GM18517 (cell line): ENCODE measurements around the gene ADSS2.
"Not testable (repeated sequence)": the region's sequence is repeated elsewhere in the genome, so short reads cannot be mapped to it uniquely, and the experiment has no call there.

Experiments used
- ATAC-seq: cut with Tn5 transposase; IDR thresholded peaks from one replicate; pipeline ENCODE4 v1.9.1; 2021; ENCODE audit warnings: mild to moderate bottlenecking, moderate library complexity; ENCODE audit not compliant: unreplicated experiment

The ADSS2 gene

DNA sequence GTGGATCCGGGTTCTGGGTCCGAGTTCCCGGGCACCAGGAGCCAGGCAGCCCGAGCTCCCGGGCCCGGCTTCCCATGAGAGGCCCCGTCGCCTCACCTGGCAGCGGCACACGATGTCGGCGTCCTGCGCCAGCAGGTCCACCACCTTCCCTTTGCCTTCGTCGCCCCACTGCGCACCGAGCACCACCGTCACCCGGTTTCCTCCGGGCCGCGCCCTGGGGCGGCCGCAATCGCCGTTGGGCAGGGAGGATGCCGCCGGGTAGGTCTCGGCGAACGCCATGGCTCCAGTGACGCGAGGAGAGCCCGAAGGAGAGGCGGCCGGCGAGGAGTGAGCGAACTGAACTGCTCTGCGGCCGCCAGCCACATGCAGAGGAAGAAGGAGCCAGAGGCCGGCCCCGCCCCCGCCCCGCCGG, at the start of gene ADSS2:
ADSS2 (minus strand) TSS at position 371 of the 412 bp plus-strand sequence; CDS start at position 279, 92 bp downstream.
- ATAC-seq = no peak

DNA sequence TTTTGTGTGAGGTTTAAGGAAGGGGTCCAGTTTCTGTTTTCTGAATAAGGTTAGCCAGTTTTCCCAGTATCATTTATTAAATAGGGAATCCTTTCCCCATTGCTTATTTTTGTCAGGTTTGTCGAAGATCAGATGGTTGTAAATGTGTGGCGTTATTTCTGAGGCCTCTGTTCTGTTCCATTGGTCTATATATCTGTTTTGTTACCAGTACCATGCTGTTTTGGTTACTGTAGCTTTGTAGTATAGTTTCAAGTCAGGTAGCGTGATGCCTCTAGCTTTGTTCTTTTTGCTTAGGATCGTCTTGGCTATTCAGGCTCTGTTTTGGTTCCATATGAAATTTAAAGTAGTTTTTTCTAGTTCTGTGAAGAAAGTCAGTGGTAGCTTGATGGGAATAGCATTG, 48.8 kb upstream of the ADSS2 start:
- ATAC-seq = not testable (repeated sequence)

DNA sequence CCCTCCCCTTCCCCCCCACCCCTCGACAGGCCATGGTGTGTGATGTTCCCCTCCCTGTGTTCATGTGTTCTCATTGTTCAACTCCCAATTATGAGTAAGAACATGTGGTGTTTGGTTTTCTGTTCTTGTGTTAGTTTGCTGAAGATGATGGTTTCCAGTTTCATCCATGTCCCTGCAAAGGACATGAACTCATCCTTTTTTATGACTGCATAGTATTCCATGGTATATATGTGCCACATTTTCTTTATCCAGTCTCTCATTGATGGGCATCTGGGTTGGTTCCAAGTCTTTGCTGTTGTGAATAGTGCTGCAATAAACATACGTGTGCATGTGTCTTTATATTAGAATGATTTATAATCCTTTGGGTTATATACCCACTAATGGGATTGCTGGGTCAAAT, 47.8 kb upstream of the ADSS2 start:
- not testable (repeated sequence) for ATAC-seq

DNA sequence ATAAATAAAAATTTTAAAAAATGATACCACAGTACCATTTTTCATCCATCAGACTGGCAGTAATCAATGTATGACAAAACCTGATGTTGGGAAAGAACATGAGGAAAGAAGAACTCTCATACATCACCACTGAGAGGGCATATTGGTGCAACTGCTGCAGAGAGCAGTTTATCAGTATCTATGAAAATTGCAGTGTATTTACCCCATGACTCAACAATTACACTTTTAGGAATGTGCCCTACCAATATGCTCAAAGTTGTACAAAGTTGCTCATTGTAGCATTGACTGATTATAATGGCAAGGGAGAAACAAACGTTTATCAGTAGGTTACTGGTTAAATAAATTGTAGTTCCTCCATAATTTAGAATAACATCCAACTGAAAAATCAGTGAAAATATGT, 46.1 kb upstream of the ADSS2 start:
- no peak for ATAC-seq

DNA sequence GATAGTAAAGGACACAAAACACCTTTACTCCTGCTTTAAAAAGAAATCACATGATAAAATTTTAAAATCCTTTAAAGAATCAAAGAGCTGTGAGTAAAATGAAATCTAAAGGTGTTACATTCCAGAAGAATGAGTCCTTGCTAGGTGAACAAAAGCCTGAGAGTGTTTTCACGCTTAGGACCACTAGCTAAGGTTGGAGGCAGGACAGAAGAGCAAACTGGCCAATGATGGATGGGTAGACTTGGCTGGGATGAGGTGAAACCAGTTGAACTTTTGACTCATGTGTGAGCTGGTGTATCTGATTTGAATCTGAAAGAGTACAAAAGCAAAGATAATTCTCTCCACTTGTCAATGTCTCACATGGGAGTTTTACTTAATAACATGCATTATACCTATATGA, 44.5 kb upstream of the ADSS2 start:
- no peak for ATAC-seq

DNA sequence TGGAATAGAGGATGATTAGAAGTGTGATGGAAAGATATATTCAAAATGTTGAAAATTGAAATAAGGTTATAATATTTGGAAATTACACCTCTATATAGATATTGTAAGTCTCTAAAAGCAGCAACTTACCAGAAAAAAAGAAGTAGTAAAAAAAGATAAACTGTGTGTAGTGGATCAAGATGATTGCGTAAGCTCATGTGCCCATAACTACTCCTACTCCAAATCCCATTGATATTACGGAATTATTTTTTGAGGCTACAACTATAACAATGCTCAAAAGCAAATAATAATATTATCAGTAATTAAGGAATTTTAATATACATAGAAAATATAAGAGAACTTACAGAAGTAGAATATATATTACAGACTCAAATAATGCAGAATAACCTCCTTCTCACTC, 42.9 kb upstream of the ADSS2 start:
- ATAC-seq = no peak

DNA sequence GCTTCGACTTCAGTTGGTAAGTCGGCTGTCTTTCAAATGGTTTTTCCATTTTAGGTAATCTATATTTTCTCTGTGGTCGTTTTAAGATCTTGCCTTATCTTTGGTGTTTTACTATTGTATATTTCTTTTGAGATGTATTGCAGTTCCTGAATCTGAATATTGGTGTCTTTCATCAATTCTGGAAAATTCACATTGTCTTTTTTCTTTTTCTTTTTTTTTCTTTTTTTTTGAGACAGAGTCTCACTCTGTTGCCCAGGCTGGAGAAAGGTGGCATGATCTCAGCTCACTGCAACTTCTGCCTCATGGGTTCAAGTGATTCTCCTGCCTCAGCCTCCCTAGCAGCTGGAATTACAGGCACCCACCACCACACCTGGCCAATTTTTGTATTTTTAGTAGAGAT, 33.3 kb upstream of the ADSS2 start:
- ATAC-seq = not testable (repeated sequence)

DNA sequence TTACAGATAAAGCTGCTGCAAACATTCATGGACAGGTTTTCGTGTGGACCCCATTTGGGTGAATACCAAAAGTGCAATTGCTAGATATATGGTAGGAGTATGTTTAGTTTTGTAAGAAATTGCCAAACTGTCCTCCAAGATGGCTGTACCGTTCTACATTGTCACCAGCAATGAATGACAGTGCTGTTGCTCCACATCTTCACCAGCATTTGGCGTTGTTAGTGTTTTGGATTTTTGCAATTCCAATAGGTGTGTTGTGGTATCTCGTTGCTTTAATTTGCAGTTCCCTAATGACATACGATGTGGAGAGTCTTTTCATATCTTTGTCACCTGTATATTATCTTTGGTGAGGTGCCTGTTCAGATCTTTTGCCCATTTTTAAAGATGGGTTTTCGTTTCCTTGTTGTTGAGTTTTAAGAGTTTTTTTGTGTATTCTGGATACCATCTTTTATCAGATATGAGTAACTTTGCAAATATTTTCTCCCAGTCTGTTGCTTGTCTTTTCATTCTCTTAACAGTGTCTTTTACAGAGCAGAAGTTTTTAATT, 21.4 kb upstream of the ADSS2 start:
- no peak for ATAC-seq

DNA sequence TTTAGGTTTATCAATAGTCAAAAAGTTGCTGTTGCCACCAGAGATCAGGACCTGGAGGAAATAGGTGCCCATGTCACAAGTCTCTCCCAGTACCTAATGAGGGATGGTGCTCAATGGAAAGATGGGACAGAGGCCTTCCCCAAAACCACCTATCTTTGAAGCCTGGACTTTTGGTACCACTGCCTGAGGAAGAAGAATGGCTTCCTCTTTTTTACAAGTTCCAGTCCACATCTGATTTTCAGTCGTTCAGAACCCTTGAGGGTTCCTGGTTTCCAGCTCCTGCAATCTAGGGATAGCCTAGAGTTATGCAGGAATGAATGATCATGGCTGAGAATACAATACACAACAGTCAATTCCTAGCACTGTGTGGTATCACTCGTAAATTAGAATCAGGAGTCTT, 15.0 kb upstream of the ADSS2 start:
- no peak for ATAC-seq

DNA sequence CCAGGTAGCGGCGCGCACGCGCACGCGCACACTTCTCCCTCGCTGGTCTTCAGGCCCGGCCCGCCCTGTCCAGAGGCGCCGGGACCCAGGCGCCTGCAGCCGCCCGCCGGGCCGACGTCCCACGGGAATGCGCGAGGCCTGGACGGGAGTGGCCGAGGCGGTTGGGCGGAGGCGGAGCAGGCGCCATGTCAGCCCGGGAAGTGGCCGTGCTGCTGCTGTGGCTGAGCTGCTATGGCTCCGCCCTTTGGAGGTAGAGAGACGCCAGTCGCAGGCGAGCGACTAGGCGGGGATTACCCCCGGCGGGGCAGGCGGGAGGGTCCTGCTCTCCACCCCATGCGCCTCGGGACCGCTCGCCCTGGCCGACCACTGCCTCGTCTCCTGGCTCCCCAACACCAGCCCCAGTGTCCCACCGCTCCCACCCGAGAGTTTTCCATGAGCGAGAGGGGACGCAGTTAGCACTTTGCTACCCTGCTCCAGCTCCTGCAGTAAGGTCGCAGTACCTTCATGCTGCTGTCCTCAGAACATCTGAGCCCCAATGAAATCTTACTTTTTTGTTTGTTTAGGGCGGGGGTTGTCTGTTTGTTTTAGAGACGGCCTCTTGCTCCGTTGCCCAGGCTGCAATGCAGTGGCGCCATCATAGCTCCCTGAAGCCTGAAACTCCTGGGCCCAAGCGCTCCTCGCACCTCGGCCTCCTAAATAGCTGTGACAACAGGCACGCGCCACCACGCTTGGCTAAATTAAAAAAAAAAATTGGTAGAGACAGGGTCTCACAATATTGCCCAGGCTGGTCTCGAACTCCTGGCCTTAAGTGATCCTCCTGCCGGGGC, 9.7 kb upstream of the ADSS2 start, which contains the start of gene CATSPERE:
CATSPERE (plus strand) TSS at position 29 of the 827 bp plus-strand sequence; CDS start at position 186, 157 bp downstream.
- ATAC-seq = peak; percentile 98

DNA sequence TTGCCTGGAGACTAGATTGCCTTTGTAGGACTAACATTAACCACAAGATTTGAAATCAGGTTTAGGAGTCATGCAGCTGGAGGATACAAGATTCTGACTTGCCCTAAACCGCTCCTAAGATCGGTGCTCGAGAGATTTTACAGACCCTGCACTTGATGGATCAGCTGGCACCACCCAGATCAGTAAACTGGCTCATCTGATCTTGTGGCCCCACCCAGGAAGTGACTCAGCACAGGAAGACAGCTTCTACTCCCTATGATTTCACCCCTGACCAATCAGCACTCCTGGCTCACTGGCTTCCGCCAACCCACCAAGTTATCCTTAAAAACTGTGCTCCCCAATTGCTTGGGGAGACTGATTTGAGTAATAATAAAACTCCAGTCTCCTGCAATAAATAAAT, 8.5 kb upstream of the ADSS2 start:
- ATAC-seq = no peak

DNA sequence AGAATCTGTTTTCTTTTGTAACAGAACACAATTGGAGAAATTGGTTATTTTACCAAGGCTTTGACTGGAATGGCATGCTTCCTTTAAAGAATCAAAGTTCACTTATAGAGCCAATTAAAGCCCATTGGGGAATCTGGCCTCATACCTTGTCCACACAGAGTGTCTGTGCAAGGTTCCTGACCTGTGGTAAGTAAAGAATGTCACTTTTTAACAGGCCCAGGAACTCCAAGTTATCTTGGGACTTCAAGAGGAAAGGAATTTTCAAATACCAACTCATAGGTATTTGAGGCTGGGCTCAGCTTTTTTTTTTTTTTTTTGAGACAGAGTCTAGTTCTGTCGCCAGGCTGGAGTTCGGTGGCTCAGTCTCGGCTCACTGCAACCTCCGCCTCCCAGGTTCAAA, 7.1 kb upstream of the ADSS2 start:
- ATAC-seq = no peak

DNA sequence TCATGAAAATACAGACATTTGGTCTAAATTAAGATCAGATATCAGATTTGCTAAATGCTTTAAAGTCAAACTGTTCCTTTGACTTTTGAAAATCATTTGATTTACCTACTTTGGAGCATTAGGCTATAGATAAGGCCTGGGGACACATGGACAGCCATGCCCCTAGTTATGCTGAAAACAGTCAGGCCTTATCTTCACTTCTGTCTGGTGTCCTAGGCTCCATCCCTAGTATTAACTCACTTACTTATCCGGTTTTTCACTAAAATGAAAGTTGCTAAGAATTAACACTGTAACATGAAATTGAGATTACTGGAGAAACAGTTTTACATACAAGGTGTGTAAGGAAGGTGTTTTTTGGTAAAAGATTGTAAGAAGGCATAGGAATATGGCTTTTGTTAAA, 4.9 kb upstream of the ADSS2 start:
- no peak for ATAC-seq

DNA sequence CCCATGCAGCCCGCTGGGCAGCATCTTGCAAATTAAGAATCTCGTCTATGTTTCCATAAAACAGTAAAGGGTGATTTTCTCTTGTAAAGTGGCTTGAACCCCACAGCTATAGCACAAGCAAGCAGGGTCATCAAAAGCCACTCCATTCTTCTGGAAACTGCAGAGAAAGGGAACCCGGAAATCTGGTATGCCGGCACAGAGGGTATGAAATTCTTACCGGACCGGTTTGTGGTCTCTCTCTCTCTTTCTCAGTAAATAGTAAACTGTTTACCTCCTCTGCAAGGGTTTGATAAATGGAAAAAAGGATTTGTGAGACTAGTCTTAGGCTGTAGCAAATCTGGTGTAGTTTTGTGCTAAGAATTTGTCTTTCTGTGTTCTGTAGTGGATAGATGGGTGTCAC, 2.7 kb upstream of the ADSS2 start:
- ATAC-seq = no peak

DNA sequence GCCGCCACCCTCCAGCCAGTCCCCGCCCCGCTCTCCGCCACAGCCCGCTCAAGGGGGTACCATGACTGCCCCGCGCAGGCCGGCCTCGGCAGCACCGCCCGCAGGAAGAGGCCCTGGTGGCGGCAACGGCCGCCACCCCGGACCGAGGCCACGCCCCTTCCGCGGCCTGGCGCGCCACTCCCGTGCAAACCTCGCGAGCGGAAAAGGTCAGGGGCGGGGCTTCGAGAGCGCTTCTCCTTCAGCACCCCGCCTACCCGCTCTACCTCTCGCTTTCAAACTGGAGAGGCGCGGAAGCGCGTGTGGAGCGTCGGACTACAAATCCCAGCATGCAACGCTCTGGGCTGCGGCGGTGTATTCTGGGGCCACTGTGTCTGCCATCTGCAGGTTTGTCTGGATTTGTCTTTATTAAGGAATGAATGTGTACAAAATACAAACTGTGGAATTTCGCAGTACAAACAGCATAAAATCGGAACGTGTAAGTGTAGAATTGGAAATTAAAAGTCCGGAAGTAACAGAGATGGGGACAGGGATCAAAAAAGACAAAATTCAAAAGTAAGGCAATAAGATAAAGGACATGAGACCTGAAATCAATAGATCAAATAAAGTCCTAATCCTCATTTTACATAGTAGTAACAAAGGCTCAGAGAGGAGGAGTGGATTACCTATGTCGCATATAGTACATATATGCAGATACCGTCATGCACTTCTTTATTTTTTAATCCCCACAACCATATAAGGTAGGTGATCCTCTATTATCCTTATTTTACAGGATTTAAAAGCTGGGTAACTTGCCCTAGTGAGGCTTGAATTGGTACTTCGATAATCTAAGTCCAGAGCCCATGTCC, 464 bp upstream of the ADSS2 start:
- ATAC-seq = peak; percentile 88

DNA sequence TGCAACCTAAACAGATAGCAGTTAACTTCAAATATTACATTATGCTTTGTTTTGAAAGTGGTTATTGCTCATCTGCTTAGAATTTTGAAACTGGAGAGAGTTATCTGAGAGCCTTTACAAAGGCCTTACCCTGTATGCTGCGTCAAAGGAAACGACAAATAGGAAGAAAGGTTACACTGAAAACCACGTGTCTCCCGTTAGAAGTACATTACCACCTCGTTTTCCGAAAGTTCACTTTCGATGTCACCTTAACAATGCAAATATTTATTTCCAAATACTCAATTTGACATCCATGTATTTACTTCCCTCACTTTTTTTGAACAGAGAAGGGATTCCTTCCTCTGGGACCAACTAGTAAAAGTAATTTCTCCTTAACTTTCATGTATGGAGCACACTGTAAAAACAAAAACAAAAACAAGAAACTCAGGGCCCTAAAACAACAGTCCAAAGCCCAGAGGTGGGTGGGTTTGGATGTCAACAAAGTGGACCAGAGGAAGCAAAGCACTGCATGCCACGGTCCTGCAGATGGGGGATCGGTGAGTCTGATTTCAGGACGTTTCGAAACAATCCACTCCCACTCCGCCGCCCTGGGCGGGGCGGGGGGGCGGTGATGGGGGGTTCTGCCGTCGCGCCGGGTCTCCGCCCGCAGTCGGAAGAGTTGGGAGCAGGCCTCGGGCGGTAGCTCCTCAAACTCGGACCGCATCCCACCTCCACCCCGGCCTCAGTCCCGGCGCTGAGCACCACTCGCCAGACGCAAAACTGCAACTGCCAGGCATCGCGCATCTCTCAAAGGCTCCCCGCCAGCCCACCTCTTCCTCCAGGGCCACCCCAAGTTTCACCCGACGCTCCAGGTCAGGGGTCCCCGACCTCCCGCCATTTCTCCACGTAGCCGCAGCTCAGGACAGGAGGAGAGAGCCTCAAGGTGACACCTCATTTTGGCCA, 841 bp downstream of the ADSS2 start:
- ATAC-seq = peak; percentile 29

DNA sequence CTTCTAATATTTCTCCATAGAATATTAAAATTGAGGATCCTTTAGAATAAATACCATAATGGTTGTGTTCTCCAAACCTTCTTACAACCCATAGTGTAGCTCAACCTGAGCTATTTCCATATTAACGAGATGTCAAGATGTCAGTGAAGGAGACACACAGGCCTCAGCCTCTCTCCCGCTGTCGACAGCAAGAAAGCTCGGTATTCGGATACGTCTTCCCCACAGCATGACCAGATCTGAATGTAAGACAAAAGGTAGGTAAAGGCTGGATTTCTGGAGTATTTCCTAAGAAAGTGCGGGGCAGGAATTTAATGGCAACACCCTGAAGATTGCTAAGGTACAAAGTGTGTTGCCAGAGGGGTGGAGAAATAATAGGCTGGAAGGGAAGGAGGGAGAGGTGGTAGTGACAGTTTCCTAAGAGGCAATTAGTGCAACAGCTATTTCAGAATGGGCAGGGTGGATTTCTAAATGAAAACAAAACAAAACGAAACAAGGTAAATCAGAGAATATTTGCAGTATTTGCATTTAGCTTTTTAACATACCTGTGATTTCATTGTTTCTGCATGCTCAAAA, 1.7 kb downstream of the ADSS2 start:
- ATAC-seq = no peak

DNA sequence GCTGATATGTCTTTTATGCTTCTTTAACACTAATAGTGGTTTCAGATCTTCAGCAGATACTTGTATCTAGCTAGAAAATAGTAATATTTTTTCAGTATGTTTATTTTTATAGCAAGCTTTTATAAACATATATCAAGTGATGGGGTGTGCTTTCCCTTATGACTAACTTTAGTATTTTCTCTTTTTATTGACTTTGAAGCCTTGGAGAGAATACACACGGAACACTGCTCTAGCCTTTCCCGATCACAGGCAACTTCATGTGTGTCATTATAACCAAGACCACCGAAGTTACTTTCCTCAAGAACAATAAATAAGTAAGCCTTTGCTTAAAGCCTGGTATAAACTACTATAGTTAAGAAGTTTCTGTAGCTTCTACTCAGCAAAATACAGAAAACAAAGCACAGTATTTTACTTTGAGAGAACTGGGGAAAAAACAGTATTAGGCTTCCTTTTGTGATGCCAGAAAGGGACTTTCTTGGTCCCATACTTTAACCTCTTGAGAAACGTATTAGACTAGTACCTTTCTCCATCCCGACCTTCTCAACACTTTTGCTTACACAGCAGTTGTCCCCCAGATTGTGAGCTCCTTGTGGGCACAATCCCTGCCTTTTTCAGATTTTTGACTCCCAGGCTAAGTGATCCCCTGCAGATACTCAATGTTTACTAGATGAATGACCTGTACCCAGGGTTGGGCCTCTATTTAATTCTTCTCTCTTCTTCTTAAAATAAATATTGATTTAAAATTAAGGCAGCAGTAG, 3.3 kb downstream of the ADSS2 start:
- no peak for ATAC-seq

DNA sequence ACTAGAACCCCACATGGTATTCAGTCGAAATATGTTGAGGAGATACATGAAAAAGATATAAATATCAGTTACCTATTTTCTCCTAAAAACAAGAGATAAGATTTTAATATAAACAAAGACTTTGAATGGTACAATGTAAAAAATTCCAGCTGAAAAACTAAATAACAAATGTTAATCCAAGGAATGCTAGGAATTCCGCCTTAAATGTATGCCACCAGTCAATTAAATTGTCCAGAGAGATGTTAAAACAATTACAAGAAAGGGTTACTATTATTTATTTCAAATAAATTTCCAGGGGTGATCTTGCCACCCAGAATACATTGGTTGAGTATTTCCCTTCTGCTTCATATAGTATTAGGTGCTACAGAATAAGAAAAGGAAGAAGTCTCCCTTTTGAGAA, 4.2 kb downstream of the ADSS2 start:
- ATAC-seq = no peak
